Measurements from ENCODE around the gene MFNG.

GRCh38 chr22:37433786-37434185, 52.4 kb downstream of the MFNG start:
- no peak for TF ChIP-seq ZFP3 (tag by site-specific recombination; IDR thresholded peaks at IDR 0.05; ENCODE audit: low read depth)
- no peak for TF ChIP-seq CTCF (tag by site-specific recombination; IDR thresholded peaks at IDR 0.05)
- TF ChIP-seq ZBTB26 (tag by site-specific recombination; optimal IDR thresholded peaks at IDR 0.05), result no peak
- no peak for TF ChIP-seq ZNF37A (tag by site-specific recombination; IDR thresholded peaks at IDR 0.05)
- no peak for TF ChIP-seq ZNF423 (tag by site-specific recombination; IDR thresholded peaks at IDR 0.05)
- no peak for TF ChIP-seq ZBTB49 (tag by site-specific recombination; IDR thresholded peaks at IDR 0.05; ENCODE audit: low read depth)
- no peak for TF ChIP-seq ATF2 (tag by site-specific recombination; IDR thresholded peaks at IDR 0.05; ENCODE audit: low read depth)
- no peak for TF ChIP-seq KLF10 (tag by site-specific recombination; IDR thresholded peaks at IDR 0.05)
- no peak for TF ChIP-seq MYNN (tag by site-specific recombination; IDR thresholded peaks at IDR 0.05; ENCODE audit: borderline replicate concordance)
- no peak for TF ChIP-seq ZNF121 (tag by site-specific recombination; IDR thresholded peaks at IDR 0.05)
- TF ChIP-seq ZNF221 (tag by site-specific recombination; IDR thresholded peaks at IDR 0.05; ENCODE audit: borderline replicate concordance), result no peak
- no peak for TF ChIP-seq ZNF398 (tag by site-specific recombination; IDR thresholded peaks at IDR 0.05)
- no peak for TF ChIP-seq PATZ1 (tag by site-specific recombination; IDR thresholded peaks at IDR 0.05)
